Cerebellar nuclear complex (tissue), 1 donor: Measurements from ENCODE around the gene ADORA1.

Experiments used
- DNase-seq, 2 experiments: peaks; one replicate each; lab custom pipeline; 2025; lab: John Stamatoyannopoulos, UW

ADORA1 gene

GRCh38 chr1:203121186-203122015 is 6.1 kb upstream of the ADORA1 start:
- DNase-seq: no peak

- DNase-seq: no peak
Measured at GRCh38 chr1:203122159-203122558, 5.4 kb upstream of the ADORA1 start.

GRCh38 chr1:203124011-203124410 is 3.5 kb upstream of the ADORA1 start:
- no peak for DNase-seq

- DNase-seq: no peak
Measured at GRCh38 chr1:203124546-203125317, 2.8 kb upstream of the ADORA1 start.

- DNase-seq: peak in 1 of 2 experiments; percentile 28
Measured at GRCh38 chr1:203126151-203126865, 1.2 kb upstream of the ADORA1 start.

DNA sequence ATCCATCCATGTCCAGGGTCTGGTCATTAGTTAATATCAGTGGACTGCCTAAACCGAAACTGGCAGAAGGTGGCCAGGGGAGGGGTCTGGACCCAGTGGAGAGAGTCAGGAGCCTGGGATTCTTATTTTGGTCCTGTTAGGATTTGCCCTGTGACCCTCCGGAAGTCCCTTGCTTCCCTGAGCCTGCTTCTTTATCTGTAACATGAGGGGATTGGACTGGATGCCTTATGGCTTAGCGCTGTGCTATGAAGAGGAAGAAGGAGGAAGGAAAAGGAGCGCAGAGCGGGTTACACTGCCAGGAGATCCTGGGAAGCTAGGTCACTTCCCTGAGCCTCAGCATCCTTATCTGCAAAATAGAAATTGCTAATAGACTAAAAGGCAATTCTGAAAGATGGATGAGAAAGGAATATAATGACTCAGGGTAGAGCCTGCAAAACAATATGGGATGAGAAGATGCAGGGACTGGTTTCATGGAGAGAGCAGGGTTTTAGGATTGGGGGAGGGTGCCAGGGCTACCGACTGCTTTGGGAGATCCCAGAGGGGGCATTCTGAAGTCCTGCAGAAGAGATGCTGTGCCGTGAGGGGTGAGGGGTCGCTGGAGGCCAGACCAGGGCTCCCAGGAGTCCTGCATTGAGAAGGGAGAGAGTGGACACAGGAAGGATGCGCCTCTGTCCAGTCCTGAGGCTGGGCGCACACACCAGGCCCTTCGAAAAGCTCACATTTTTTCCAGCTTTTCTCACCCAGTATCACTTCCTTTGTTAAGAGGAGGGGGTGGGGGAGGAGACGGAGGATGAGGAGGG is 460 bp upstream of the ADORA1 start:
- peak in 1 of 2 experiments; percentile 36 for DNase-seq

- DNase-seq: no peak
Measured at GRCh38 chr1:203128431-203128715, 847 bp downstream of the ADORA1 start.

DNA sequence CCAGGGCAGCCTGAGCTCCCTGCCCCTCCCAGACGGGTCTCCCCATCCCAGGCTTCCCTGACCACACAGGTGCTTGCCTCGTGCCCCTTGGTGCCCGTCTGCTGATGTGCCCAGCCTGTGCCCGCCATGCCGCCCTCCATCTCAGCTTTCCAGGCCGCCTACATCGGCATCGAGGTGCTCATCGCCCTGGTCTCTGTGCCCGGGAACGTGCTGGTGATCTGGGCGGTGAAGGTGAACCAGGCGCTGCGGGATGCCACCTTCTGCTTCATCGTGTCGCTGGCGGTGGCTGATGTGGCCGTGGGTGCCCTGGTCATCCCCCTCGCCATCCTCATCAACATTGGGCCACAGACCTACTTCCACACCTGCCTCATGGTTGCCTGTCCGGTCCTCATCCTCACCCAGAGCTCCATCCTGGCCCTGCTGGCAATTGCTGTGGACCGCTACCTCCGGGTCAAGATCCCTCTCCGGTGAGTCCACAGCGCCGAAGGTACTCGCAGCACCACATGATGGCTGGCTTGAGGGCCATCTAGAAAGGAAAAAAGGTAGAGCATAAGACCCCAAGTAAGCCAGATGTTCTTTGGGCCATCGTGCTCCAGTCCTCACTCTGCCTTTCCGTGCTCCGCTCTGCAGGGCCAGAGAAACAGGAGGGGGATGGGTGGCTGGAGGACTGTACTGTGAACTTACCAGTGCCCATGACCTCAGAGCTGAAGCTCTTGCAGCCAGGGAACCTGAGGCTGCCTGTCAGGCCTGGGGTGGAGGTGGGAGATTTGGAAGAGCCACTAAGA is 1.4 kb downstream of the ADORA1 start:
- DNase-seq: no peak

GRCh38 chr1:203129501-203130231 is 2.1 kb downstream of the ADORA1 start:
- peak in 1 of 2 experiments; percentile 11 for DNase-seq

DNA sequence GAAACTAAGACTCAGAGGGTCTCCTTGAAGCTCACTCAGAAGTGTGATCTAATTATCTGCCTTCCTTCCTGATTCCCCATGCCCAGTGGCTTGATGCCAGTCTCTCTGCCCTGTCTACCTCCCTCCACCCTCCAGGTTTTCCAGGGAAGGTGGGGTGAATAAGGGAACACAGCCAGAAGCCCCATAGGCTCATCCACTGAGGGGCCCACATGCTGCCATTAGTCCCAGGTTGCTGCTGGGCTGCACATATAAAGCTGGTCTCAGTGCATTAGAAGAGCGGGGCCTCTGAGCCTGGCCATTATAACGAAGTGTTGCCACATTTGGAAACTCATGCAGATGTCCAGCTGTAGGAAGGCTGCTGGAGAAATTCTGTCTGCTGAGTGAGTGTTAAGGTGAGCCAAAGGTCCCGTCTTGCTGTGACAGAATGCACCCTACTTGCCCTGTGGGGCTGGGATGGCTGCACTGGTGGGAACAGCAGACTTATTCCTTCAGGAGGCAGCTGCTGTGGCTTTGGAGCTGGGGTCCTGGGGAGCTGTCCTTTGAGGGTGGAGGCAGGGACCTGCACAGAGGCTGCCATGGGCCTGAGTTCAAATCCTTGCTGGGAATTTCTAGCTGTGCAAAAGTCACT is 2.9 kb downstream of the ADORA1 start:
- DNase-seq: no peak

DNA sequence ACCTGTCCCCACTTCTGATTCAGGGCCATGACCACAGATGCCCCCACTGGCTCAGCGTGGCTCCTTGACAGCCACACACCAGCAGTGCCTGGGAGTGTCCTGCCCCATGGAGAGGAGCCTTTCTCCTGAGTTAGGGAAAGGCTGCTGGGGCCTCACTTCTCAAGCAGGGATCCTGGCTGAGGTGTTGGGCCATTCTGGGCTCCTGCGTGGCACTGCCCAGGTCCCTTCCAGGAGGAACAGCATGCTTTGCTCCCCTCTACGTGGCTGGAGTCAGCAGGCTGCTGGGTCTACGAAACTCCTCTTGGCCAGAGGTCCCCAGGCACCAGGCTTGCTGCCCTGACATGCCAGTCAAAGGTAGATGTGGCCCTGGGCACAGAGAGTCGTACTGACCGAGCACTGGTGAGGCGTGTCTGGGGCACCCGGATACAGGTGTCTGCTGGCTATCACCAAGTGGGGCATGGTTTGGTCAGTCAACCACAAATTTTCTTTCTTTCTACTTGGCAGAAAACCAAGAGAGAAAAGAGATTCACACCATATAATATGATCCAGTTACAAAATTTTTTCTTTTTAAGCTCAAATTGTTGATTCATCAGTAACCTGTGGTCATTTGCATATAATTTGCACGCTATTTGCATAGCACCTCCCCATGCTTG is 4.1 kb downstream of the ADORA1 start:
- no peak for DNase-seq

GRCh38 chr1:203133970-203134725 is 6.6 kb downstream of the ADORA1 start:
- no peak for DNase-seq

DNA sequence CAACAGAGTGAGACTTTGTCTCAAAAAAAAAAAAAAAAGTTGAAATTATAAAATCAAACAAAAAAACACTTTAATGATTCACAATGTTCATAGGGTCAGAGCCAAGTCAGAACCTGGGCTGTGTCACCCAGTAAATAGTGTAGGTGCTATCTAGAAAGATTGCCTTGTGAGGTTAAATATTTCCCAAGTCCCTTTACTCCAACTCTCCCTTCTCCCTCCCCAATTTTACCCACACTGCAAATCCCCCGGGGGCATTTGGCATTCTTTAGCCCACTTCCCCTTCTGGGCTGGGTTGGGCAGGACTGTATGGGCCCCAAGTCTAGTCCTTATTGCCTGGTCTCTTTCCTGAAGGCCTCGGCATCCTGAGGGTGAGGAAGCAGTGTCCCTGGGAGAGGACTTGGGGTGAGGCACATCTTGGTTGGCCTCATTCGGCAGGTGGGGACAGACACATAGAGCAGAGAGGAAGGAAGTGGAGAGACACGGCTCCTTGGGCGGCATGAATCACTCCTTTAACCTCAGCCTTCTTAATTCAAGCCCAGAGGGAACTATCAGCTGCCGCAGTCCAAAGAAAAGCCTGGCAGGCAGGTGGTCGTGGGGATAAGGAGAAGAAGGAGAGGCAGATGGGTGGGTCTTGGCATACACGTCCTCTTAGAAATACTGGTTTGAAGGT is 8.2 kb downstream of the ADORA1 start:
- no peak for DNase-seq

- no peak for DNase-seq
Measured at GRCh38 chr1:203136409-203137042, 9.0 kb downstream of the ADORA1 start.

DNA sequence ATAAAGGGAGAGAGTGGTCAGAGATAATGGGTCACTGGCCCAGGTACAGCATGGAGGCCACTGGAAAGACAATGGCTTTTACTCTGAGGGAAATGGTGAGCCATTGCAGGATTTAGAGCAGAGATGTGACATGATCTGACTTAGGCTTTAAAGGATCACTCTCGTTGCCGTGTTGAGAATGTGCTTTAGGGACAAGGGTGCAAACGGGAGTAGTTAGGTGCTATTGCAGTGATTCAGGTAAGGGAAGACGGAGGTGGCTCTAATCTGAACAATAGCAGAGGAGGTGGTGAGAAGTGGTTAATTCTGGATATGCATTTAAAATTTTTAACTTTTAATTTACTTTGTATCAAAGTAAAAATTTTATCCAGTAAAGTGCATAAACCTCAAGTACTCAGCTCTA is 9.8 kb downstream of the ADORA1 start:
- DNase-seq: no peak

DNA sequence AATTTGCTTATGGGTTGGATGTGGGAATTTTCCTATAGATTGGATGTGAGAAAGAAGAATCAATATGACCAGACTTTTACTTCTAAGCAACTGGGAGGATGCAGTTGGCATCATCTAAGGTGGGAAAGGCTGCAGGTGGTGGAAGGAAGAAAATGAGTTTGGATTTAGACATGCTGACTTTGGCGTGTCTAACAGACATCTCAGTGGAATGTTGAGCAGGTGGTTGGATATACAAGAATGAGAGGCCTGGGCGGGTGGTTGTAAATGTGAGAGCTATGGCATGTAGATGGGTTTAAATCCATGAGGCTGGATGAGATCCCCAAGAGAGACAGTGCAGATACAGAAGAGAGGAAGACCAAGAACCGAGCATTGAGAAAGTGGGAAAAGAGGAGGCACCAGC is 10.5 kb downstream of the ADORA1 start:
- no peak for DNase-seq

- no peak for DNase-seq
Measured at GRCh38 chr1:203139976-203140475, 12.5 kb downstream of the ADORA1 start.
